ENCODE measurements around the gene SERPINB3. TPM values are rescaled to one million over a fixed set of nuclear protein-coding genes. Genes with fewer than 3 reads are reported as not detected.

The SERPINB3 gene
- total RNA-seq, 1 experiment from 2014 or later = not detected

DNA sequence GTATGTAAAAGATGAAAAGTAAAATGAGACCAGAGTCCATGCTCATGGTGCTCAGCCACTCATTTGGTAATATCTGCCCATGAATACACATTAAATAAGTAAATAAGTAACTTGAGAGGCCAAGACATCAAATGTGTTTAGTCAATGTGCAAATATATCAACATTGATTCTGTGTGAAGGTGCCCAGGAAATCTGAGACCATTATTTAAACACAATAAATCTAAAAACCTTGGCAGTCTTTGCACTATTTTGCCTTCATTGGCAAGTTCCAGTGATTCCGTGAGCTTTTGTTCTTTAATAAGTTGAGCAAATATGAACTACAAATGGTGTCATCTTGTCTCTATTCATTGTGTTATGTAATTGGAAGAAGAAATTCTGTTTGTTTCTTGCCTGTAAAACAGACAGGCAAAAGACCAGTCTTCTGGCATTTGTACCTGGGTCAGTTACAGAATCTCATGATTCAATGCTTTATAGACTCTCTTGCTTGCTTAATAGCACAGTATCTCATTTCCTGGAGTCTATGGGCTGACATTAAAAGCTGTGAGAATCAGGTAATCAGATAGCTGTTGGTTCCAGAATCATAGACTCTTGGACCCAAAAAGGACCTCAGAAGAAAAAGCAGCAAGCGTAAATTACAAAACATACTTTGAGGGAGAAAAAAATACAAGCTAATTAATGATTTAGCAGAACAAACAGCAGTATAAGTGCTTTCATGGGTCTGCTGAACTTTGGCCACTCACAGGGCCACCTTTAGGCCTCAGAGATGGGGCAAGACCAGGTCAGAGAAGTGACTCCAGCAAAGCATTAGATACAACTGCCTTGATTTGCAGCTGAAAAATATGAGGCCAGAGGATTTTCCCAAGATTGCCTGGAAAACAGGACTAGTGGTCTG, 20.0 kb upstream of the SERPINB3 start:
- peaks cover 30% of the 10 kb centered on the region for H3K4me1 ChIP-seq (ENCODE audit: insufficient read depth, low read length, poor library complexity, severe bottlenecking)
- no peaks in the 10 kb centered on the region for H3K9me3 ChIP-seq (ENCODE audit: low read depth, low read length, poor library complexity, severe bottlenecking)
- ChIA-PET POLR2A (ENCODE audit: low non-redundant PET) (no interaction called here), CTCF (no interaction called here)
- TF ChIP-seq, protein P1, sequence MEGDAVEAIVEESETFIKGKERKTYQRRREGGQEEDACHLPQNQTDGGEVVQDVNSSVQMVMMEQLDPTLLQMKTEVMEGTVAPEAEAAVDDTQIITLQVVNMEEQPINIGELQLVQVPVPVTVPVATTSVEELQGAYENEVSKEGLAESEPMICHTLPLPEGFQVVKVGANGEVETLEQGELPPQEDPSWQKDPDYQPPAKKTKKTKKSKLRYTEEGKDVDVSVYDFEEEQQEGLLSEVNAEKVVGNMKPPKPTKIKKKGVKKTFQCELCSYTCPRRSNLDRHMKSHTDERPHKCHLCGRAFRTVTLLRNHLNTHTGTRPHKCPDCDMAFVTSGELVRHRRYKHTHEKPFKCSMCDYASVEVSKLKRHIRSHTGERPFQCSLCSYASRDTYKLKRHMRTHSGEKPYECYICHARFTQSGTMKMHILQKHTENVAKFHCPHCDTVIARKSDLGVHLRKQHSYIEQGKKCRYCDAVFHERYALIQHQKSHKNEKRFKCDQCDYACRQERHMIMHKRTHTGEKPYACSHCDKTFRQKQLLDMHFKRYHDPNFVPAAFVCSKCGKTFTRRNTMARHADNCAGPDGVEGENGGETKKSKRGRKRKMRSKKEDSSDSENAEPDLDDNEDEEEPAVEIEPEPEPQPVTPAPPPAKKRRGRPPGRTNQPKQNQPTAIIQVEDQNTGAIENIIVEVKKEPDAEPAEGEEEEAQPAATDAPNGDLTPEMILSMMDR (conservative IDR thresholded peaks at IDR 0.05; ENCODE audit: low read depth, low read length) = no peak
- TF ChIP-seq EZH2 (IDR thresholded peaks at IDR 0.05; ENCODE audit: borderline replicate concordance, low read depth, low read length, poor library complexity, severe bottlenecking) = no peak
- H3K4me3 ChIP-seq (ENCODE audit: low read depth, low read length, poor library complexity, severe bottlenecking) = no peak overlapping the region
- no peak for DNase-seq (ENCODE audit: low spot score)
- no peak overlapping the region for H3K27ac ChIP-seq (ENCODE audit: low read depth, low read length, poor library complexity, severe bottlenecking)
- H3K36me3 ChIP-seq (ENCODE audit: insufficient read depth, low read length, poor library complexity, severe bottlenecking) = no peaks in the 10 kb centered on the region
- H3K27me3 ChIP-seq (replicated peaks; ENCODE audit: insufficient read depth, low read depth, low read length, poor library complexity) = no peaks in the 10 kb centered on the region
- intact Hi-C loops (cut with micrococcal nuclease; ENCODE audit: unreplicated experiment) = no loop called here
- no TSS peak for BruUV-seq (replicated peaks)

DNA sequence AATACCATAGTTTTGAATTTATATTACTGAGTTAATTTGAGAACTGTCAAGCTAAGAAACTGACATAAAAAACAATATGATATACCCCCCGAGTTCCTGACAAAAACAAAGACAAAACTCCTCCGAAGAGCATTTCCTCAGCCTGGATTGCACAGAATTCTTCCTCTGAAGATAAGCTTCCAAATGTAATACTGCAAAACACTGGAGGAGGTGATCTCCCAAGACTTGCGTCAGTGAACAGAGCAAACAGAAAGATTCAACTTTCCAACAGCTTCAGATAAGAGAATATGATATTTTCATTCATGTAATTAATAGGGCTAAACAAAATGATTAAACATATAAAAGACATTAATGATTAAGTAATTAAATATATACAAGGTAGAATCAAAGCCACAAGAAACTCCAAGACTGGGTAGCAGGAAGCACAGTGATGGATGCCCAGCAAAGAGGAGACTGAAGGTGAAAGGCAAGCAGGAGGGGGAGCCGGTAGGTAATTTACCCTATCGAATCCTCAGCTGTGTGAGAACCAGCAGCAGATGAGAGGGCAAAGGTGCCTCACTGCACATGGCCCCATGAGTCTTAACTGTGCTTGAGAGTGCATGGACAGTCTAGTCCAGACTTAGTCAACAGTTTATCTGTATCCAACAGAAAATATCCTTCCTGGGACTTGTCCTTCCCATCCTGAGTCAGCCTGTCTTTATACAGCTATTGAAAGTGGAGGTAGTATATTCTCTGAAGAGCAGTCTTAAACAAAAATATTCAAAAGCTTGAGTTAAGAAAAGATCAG, 18.3 kb upstream of the SERPINB3 start:
- no peaks in the 10 kb centered on the region for H3K27me3 ChIP-seq (replicated peaks; ENCODE audit: insufficient read depth, low read depth, low read length, poor library complexity)
- TF ChIP-seq, protein P1 (conservative IDR thresholded peaks at IDR 0.05; ENCODE audit: low read depth, low read length) = no peak
- no peak for TF ChIP-seq EZH2 (IDR thresholded peaks at IDR 0.05; ENCODE audit: borderline replicate concordance, low read depth, low read length, poor library complexity, severe bottlenecking)
- peaks cover 33% of the 10 kb centered on the region for H3K4me1 ChIP-seq (ENCODE audit: insufficient read depth, low read length, poor library complexity, severe bottlenecking)
- no peak for DNase-seq (ENCODE audit: low spot score)
- no peaks in the 10 kb centered on the region for H3K36me3 ChIP-seq (ENCODE audit: insufficient read depth, low read length, poor library complexity, severe bottlenecking)
- intact Hi-C loops (cut with micrococcal nuclease; ENCODE audit: unreplicated experiment) = loop anchor here (10.0 kb wide), 1 partner anchor 165 kb away; no protein-coding TSS in a partner anchor
- no peak overlapping the region for H3K27ac ChIP-seq (ENCODE audit: low read depth, low read length, poor library complexity, severe bottlenecking)
- H3K9me3 ChIP-seq (ENCODE audit: low read depth, low read length, poor library complexity, severe bottlenecking) = no peaks in the 10 kb centered on the region
- no peak overlapping the region for H3K4me3 ChIP-seq (ENCODE audit: low read depth, low read length, poor library complexity, severe bottlenecking)
- no TSS peak for BruUV-seq (replicated peaks)
- POLR2A ChIA-PET (ENCODE audit: low non-redundant PET) = no interaction called here
- CTCF ChIA-PET = no interaction called here

DNA sequence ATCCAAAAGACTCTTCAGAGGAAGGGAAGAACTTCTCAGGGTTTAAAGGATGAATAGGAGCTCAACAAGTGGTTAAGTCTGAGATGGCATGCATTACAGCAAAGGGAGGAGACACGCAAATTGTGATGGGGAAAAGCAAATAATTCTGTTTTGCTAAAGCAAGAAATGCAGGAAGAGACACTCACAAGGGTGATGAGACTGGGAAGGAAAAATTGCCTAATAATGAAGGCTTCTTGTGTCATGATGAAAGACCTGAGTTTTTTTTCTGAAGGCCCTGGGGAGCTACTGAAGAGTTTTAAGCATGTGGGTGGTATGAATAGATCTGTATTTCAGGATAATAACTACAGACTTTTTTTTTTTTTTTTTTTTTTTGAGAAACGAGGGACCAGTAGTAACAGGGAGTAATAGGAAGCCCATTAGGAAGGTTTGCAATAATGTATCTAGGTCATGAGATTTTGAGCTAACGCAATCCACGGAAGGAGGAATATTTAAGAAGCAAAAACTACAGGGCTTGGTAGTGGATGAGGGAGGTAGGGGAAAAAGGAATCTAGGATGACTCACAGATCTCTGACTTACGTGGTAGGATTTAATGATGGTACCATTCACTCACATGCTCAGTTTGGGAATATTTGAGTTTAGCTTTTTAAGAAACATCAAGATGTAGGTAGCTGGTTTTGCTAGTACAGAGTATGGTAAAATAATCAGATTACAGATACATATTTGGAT, 16.0 kb upstream of the SERPINB3 start:
- BruUV-seq (replicated peaks) = no TSS peak
- no peak for TF ChIP-seq EZH2 (IDR thresholded peaks at IDR 0.05; ENCODE audit: borderline replicate concordance, low read depth, low read length, poor library complexity, severe bottlenecking)
- TF ChIP-seq, protein P1 (conservative IDR thresholded peaks at IDR 0.05; ENCODE audit: low read depth, low read length) = no peak
- ChIA-PET CTCF (interaction anchor here (1.2 kb wide), 1 partner anchor 100 kb away, joined by 3 read pairs; no protein-coding TSS in a partner anchor), POLR2A (ENCODE audit: low non-redundant PET) (no interaction called here)
- Histone ChIP-seq H3K4me3 (ENCODE audit: low read depth, low read length, poor library complexity, severe bottlenecking) (no peak overlapping the region), H3K36me3 (ENCODE audit: insufficient read depth, low read length, poor library complexity, severe bottlenecking) (no peaks in the 10 kb centered on the region), H3K27me3 (replicated peaks; ENCODE audit: insufficient read depth, low read depth, low read length, poor library complexity) (no peaks in the 10 kb centered on the region), H3K27ac (ENCODE audit: low read depth, low read length, poor library complexity, severe bottlenecking) (peak overlapping the region; percentile 57), H3K9me3 (ENCODE audit: low read depth, low read length, poor library complexity, severe bottlenecking) (no peaks in the 10 kb centered on the region), H3K4me1 (ENCODE audit: insufficient read depth, low read length, poor library complexity, severe bottlenecking) (peaks cover 25% of the 10 kb centered on the region)
- intact Hi-C loops (cut with micrococcal nuclease; ENCODE audit: unreplicated experiment) = loop anchor here (2.0 to 10.0 kb wide), 2 partner anchors 159 to 167 kb away; no protein-coding TSS in a partner anchor
- peak; percentile 77 for DNase-seq (ENCODE audit: low spot score)
